Stimulated activated memory B cell treated with anti-CD40 and anti-IgM and Interleukin-4, amounts not matched to agents 10 μg/mL and 1 μg/mL and 100 μg/mL, for 72 hours (primary cell): ENCODE measurements around the gene C3orf20.

ENCODE experiments used
- ATAC-seq: fragments of 150-1000 bp; cut with Tn5 transposase; 2 replicates; pipeline ENCODE4 v1.10.0; 2021
- H3K27ac Mint-ChIP-seq: one replicate; pipeline ENCODE4 v1.8.0; 2022; ENCODE audit warnings: mild to moderate bottlenecking, mixed read lengths
- H3K27me3 Mint-ChIP-seq: one replicate; pipeline ENCODE4 v1.8.0; 2022; ENCODE audit warnings: mixed read lengths
- H3K36me3 Mint-ChIP-seq: one replicate; pipeline ENCODE4 v1.8.0; 2022; ENCODE audit warnings: mixed read lengths
- H3K4me1 Mint-ChIP-seq: one replicate; pipeline ENCODE4 v1.8.0; 2022; ENCODE audit warnings: mixed read lengths
- H3K4me3 Mint-ChIP-seq: one replicate; pipeline ENCODE4 v1.8.0; 2022; ENCODE audit warnings: mild to moderate bottlenecking, moderate library complexity, mixed read lengths
- H3K9me3 Mint-ChIP-seq: one replicate; pipeline ENCODE4 v1.8.0; 2022; ENCODE audit warnings: mixed read lengths

The C3orf20 gene

DNA sequence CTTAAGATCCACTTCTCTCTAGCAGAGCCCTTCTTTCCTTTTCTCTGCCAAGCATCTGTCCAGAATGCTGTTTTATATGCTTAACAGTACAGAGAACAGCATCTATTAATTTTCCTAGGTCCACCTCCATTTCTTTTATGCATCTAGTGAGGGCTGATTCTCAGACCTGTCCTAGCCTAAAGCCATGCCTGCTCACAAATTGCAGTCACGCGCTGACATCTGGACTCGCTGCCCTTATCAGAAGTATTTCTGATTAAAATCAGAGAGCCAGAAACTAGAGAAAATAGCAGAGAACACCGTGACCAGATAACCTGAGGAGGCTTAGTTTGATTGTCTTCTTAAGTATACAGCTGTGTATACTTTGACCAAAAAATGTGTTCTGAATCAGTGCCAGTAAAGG lies 1.9 kb downstream of the C3orf20 start:
- no peak for ATAC-seq
- Mint-ChIP-seq H3K36me3 (peaks cover 16% of the 10 kb centered on the region), H3K27me3 (no peaks in the 10 kb centered on the region), H3K4me3 (no peak overlapping the region), H3K4me1 (no peaks in the 10 kb centered on the region), H3K9me3 (peaks cover 3% of the 10 kb centered on the region), H3K27ac (no peak overlapping the region)

DNA sequence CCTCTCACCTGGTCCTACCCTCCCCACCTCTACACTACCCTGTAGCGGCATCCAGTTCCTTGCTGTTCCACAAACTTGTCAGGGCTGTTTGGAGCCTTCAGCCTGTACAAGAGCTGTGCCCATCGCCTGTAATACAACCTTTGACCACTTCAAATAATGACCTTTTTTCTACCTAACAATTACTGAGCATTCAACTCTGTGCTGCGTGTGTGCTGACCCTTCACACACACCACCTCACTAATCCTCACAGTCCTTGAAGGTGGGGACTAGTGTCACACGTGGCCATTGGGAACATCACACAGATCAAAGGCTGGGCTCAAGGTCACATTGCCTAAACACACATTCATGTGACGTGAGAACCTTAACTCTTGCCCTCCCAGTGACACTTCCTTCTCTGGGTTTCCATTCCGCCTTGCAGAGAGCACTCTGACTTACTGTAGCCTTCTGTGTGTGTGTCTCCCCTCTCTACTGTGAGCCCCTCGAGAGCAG lies 3.1 kb downstream of the C3orf20 start:
- Mint-ChIP-seq H3K36me3 (peaks cover 7% of the 10 kb centered on the region), H3K9me3 (peaks cover 3% of the 10 kb centered on the region), H3K27me3 (no peaks in the 10 kb centered on the region), H3K4me3 (no peak overlapping the region), H3K27ac (no peak overlapping the region), H3K4me1 (no peaks in the 10 kb centered on the region)
- no peak for ATAC-seq

DNA sequence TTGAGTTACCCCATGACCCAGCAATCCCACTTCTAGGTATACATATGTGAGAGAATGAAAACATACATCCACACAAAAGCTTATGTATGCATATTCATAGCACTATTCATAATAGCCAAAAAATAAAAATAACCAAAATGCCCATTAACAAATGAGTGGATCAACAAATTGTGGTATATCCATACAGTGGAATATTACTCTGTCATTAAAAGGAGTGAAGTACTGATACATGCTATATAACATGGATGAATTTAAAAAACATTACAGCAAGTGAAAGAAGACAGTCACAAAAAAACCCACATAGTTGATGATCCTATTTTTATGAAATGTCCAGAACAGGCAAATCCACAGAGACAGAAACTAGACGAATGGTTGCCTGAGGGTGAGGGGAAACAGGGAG lies 5.2 kb downstream of the C3orf20 start:
- H3K27me3 Mint-ChIP-seq = no peaks in the 10 kb centered on the region
- no peak for ATAC-seq

DNA sequence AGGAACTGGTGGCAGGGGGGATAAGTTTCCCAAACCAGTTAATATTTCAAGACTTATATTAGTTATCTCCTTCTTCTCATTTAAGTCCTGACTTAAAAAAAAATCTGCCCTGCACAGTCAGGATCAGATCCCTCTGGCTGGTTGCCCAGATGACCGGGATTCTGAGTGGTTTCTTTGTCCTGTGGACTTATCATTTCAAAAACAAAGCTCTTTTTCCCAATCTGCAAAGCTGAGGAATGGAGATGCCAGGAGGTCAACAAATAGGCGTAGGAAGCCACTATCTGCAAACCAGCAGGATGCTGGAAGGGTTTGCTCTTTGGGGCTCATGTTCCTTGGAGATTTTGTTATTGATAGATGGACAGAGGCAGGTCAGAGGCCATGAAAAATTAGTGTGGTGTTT lies 5.8 kb downstream of the C3orf20 start:
- H3K9me3 Mint-ChIP-seq = peaks cover 3% of the 10 kb centered on the region
- H3K27me3 Mint-ChIP-seq = no peaks in the 10 kb centered on the region
- no peaks in the 10 kb centered on the region for H3K36me3 Mint-ChIP-seq
- no peak for ATAC-seq
- H3K4me3 Mint-ChIP-seq = no peak overlapping the region
- no peak overlapping the region for H3K27ac Mint-ChIP-seq
- peaks cover 9% of the 10 kb centered on the region for H3K4me1 Mint-ChIP-seq

More for the DNA sequence above, 5.2 kb downstream of the C3orf20 start:
- H3K27ac Mint-ChIP-seq = no peak overlapping the region
- H3K4me3 Mint-ChIP-seq = no peak overlapping the region
- H3K4me1 Mint-ChIP-seq = peaks cover 3% of the 10 kb centered on the region
- H3K9me3 Mint-ChIP-seq = peaks cover 3% of the 10 kb centered on the region
- H3K36me3 Mint-ChIP-seq = no peaks in the 10 kb centered on the region

DNA sequence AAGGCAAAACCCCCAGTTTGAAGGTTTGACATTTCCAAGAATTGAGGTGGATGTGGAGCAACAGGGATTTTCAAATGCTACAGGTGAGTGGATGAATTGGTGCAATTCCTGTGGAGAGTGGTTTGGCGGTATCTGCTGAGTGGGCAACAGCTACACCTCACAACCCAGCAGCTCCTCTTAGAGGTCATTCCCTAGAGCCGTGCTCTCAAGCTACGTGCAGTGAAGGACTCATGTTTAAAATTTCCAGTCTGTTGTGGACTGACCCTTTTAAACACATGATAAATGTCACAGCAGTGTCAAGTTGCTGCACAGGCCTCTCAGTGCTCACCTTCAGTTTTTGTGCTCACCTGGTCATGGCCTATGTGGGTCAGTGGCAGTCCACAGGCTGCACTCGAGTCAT lies 9.5 kb downstream of the C3orf20 start:
- Mint-ChIP-seq H3K27ac (no peak overlapping the region), H3K36me3 (no peaks in the 10 kb centered on the region), H3K9me3 (peaks cover 3% of the 10 kb centered on the region), H3K4me3 (no peak overlapping the region), H3K27me3 (peaks cover 20% of the 10 kb centered on the region), H3K4me1 (peaks cover 22% of the 10 kb centered on the region)
- no peak for ATAC-seq

DNA sequence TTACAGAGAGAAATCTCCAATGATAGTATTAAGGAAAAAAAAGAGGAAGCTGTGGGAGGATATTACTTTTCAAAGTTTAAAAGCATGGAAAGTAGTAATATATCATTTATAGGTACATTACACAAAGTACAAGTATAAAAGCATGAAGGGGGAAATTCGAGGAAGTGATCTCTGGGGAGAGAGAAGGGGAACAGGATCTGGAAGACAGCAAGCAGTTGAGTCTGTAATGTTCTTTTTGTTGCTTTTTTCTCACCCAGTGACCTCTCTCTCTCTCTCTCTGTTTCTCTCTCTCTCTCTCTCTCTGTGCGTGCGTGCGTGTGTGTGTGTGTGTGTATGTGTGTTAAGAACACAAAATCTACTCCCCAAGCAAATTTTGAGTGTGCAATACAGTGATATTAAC lies 10.2 kb downstream of the C3orf20 start:
- H3K4me1 Mint-ChIP-seq = peaks cover 29% of the 10 kb centered on the region
- peaks cover 2% of the 10 kb centered on the region for H3K9me3 Mint-ChIP-seq
- peaks cover 27% of the 10 kb centered on the region for H3K27me3 Mint-ChIP-seq
- H3K4me3 Mint-ChIP-seq = no peak overlapping the region
- no peak for ATAC-seq
- H3K27ac Mint-ChIP-seq = no peak overlapping the region
- no peaks in the 10 kb centered on the region for H3K36me3 Mint-ChIP-seq

DNA sequence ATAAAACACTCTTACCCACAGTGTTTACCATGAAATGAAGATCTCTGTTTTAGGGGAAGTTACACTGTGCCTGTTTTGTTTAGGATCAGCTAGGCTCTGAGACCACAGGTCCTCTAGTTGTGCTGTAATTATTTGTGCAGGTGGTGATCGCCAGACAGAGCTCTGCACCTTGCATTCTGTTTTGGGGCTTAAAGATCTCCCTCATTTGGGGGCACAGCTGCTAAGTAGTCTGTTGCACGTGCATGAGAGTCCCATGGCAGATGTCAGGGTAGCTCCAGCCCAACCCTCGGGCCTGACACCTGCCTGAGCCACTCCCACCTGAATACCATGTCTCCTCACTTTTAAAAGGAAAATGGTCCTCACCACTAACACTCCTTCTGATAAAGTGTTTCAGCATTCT lies 12.4 kb downstream of the C3orf20 start:
- no peaks in the 10 kb centered on the region for H3K9me3 Mint-ChIP-seq
- no peak for ATAC-seq
- H3K4me1 Mint-ChIP-seq = peaks cover 49% of the 10 kb centered on the region
- no peak overlapping the region for H3K27ac Mint-ChIP-seq
- peaks cover 49% of the 10 kb centered on the region for H3K27me3 Mint-ChIP-seq
- H3K4me3 Mint-ChIP-seq = no peak overlapping the region
- no peaks in the 10 kb centered on the region for H3K36me3 Mint-ChIP-seq

DNA sequence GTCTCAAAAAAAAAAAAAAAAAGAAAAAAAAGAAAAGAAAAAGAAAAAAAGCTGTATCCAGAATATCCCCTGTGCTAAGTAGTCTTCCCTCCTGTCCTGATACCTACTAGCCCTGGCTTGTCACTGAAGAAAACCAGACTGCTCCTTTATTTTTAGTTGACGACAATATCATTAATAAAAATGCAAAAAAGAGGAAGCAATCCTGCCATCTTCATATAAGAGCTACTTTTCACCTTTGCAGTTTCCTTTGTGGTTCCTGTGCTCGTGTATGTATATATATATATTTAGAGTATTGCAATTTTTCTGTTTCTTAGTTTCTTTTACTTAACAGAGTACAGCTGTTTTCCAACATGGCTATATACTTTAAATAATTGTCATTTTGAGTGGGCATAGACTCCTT lies 13.6 kb downstream of the C3orf20 start:
- Mint-ChIP-seq H3K27me3 (peaks cover 56% of the 10 kb centered on the region), H3K27ac (no peak overlapping the region), H3K9me3 (no peaks in the 10 kb centered on the region), H3K4me3 (no peak overlapping the region), H3K4me1 (peaks cover 49% of the 10 kb centered on the region), H3K36me3 (no peaks in the 10 kb centered on the region)
- no peak for ATAC-seq

DNA sequence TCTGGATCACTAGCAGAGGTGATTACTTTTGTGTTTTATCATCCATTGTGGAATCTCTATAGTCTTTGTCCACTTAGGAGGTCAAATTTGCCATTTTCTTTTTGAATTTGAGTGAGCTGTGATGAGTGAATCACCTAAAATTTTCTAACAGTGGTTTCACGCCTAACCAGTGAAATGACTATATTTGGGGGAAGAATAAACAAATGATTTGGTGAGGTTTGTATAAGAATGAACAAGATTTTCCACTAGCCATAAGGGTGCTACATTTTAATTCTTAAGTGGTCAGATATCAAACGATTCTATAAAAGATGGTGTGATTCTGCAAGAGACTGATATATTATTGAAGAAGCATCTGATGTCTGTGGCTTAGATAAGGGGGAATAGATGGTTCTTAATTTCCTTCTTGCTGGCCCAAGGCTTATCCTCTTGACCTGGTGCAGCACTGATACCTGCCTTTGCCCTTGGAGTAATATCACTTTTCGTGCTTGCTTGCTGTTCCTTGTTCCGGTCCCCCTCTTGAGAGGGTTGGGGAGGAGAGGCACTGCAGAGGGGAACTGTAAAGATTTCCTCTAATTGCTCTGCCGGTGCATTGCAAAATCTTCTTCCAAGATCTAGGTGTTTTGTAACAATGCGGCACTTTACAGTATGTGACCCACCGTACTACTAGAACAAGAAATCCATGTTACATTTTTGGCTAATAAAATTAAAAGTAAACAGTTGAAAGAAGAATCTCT lies 14.5 kb downstream of the C3orf20 start:
- H3K36me3 Mint-ChIP-seq = no peaks in the 10 kb centered on the region
- peaks cover 49% of the 10 kb centered on the region for H3K4me1 Mint-ChIP-seq
- H3K4me3 Mint-ChIP-seq = no peak overlapping the region
- ATAC-seq = no peak
- H3K27me3 Mint-ChIP-seq = peaks cover 62% of the 10 kb centered on the region
- H3K27ac Mint-ChIP-seq = no peak overlapping the region
- no peaks in the 10 kb centered on the region for H3K9me3 Mint-ChIP-seq

DNA sequence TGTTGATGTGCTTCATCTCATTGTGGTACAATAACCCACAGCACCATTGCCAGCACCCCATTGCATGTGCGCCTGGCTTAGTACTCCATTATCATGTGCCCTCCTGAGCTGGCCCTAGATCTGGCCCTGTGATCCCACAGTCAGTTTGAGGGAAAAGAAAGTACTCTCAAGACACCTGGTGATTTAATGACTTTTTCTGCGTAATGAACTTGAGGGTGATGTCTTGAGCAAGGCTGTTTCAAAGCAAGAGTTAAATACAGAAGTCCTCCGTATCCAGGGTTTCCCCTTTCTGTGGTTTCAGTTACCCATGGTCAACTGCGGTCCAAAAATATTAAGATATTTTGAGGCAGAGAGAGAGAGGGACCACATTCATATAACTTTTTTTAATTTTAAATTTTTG lies 16.3 kb downstream of the C3orf20 start:
- Mint-ChIP-seq H3K27me3 (peaks cover 80% of the 10 kb centered on the region), H3K27ac (peak overlapping the region; percentile 83), H3K4me3 (peak overlapping the region; percentile 62), H3K36me3 (no peaks in the 10 kb centered on the region), H3K4me1 (peaks cover 40% of the 10 kb centered on the region), H3K9me3 (no peaks in the 10 kb centered on the region)
- ATAC-seq = peak; percentile 81

DNA sequence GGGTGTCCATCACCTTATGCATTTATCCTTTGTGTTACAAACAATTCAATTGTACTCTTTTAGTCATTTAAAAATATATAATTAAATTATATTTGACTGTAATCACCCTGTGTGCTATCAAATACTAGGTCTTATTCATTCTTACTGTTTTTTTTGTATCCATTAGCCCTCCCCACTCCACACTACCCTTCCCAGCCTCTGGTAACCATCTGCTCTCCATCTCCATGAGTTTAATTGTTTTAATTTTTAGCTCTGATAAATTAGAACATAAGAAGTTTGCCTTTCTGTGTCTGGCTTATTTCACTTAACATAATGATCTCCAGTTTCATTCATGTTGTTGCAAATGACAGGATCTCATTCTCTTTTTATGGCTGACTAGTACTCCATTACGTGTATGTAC lies 16.8 kb downstream of the C3orf20 start:
- no peaks in the 10 kb centered on the region for H3K9me3 Mint-ChIP-seq
- peak; percentile 79 for ATAC-seq
- H3K27me3 Mint-ChIP-seq = peaks cover 80% of the 10 kb centered on the region
- no peaks in the 10 kb centered on the region for H3K36me3 Mint-ChIP-seq
- H3K4me1 Mint-ChIP-seq = peaks cover 40% of the 10 kb centered on the region
- H3K27ac Mint-ChIP-seq = peak overlapping the region; percentile 83
- no peak overlapping the region for H3K4me3 Mint-ChIP-seq

DNA sequence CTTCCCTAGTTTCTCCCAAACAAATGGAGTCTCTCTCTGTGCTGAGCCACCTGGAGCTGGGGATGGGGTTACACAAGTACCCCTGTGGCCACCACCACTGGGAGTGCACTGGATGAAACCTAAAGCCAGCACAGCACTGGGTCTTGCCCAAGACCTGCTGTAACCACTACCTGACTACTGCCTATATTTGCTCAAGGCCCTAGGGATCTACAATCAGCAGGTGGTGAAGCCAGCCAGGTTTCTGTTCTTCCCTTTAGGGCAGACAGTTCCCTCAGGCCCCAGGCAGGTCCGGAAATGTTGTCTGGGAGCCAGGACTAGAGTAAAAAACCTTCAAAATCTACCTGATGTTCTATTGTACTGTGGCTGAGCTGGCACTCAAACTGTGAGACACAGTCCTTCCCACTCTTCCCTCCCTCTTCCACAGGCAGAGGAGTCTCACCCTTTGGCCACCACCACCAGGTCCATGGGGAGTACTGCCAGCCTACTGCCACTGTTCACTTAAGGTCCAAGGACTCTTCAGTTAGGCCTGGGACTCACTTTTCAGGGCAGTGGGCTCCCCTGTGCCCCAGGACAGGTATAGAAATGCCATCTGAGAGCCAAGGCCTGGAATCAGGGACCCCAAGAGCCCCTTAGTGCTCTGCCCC lies 23.8 kb downstream of the C3orf20 start:
- no peak for ATAC-seq
- Mint-ChIP-seq H3K27ac (no peak overlapping the region), H3K36me3 (peaks cover 10% of the 10 kb centered on the region), H3K9me3 (peaks cover 3% of the 10 kb centered on the region), H3K4me1 (no peaks in the 10 kb centered on the region), H3K27me3 (peaks cover 24% of the 10 kb centered on the region), H3K4me3 (no peak overlapping the region)

DNA sequence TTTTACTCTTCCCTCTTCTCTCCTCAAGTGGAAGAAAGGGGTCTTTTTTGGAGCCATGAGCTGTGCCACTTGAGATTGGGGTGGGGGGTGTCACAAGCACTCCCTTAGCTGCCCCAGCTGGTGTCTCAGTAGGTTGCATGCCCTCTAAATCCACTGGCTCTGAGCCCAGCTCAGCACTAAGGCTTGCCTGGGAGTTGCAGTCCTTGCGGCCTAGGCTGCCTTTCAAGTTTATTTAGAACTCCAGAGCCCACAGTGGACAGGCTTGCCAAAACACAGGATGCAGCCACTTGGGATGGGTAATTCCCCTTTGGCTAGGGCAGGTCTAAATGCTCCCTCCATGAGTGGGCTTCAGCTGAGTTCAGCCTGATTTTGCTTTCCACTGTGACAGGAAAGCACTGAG lies 24.7 kb downstream of the C3orf20 start:
- no peak overlapping the region for H3K4me3 Mint-ChIP-seq
- H3K9me3 Mint-ChIP-seq = peaks cover 3% of the 10 kb centered on the region
- no peak overlapping the region for H3K27ac Mint-ChIP-seq
- H3K27me3 Mint-ChIP-seq = peaks cover 15% of the 10 kb centered on the region
- no peaks in the 10 kb centered on the region for H3K4me1 Mint-ChIP-seq
- H3K36me3 Mint-ChIP-seq = peaks cover 10% of the 10 kb centered on the region
- no peak for ATAC-seq

DNA sequence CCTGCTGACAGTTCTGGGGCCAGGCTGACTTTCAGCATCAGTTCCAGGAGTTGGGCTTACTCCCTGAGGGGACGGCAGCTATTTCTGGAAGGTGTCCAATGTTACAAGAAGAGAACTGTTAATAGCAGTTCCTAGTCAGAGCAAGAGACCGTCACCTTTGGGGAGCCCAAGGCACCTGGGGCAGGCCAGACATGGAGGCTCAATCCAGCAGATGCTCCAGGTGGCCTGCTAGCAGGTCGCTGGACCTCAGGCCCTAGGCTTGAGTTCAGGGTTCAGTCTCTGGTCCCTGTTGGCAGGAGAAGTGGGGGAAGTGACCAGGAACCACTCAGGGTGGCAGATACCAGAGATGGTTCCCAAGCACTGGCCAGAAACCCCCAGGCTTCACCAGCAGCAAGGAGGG lies 25.9 kb downstream of the C3orf20 start:
- Mint-ChIP-seq H3K4me3 (no peak overlapping the region), H3K27ac (no peak overlapping the region), H3K27me3 (peaks cover 3% of the 10 kb centered on the region), H3K4me1 (no peaks in the 10 kb centered on the region), H3K36me3 (peaks cover 10% of the 10 kb centered on the region), H3K9me3 (peaks cover 3% of the 10 kb centered on the region)
- ATAC-seq = no peak

DNA sequence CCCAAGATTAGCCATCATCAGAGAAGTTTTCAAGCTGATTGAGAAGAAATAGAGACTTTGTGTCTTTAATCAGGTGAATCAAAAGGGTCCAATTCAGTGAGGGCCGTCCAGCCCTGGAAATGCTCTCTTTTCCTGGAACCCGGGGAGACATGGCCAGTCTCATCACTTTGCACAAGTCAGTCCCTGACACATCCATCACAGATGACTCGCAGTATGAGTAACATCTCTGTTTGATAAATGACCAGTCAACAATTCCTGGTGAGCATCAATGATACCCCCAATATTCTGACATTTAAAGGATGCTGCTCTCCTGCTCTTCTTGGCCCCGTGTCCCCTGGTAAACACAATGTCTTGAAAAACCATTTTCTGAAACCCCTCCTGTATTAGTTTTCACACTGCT lies 26.7 kb downstream of the C3orf20 start:
- H3K4me1 Mint-ChIP-seq = no peaks in the 10 kb centered on the region
- no peak for ATAC-seq
- peaks cover 10% of the 10 kb centered on the region for H3K36me3 Mint-ChIP-seq
- no peaks in the 10 kb centered on the region for H3K27me3 Mint-ChIP-seq
- no peak overlapping the region for H3K27ac Mint-ChIP-seq
- H3K4me3 Mint-ChIP-seq = no peak overlapping the region
- H3K9me3 Mint-ChIP-seq = peaks cover 3% of the 10 kb centered on the region

DNA sequence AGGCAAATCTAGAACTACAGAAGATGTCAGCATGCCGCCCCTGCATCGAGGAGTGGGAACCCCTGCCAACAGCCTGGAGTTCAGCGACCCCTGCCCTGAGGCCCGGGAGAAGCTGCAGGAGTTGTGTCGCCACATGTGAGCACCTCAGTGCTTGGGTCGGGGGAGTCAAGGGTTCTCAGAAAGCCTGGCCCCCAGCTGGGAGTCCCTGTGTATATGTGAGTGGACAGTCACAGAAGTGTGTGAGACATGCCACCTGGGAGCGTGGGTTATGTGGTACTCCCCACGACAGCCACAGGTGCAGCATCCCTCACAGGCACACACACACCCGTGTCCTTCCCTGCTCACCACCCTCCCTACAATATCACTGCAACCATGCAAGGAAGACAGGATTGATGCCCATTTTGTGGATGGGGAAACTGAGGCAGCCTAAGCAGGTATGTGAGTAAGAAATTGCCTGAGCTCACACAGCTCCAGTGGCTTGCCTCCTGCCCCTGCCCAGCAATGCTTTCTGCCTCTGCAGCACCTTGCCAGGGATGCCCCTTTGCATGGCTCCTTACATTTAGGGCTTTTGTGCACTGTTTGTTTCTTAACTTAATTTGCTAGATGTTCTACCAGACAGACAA lies 28.3 kb downstream of the C3orf20 start:
- peaks cover 6% of the 10 kb centered on the region for H3K36me3 Mint-ChIP-seq
- no peak overlapping the region for H3K4me3 Mint-ChIP-seq
- H3K27me3 Mint-ChIP-seq = no peaks in the 10 kb centered on the region
- no peak overlapping the region for H3K27ac Mint-ChIP-seq
- H3K4me1 Mint-ChIP-seq = no peaks in the 10 kb centered on the region
- ATAC-seq = no peak
- no peaks in the 10 kb centered on the region for H3K9me3 Mint-ChIP-seq
